ENCODE measurements around the gene BAIAP2L2. TPM values are rescaled to one million over a fixed set of nuclear protein-coding genes. Genes with fewer than 3 reads are reported as not detected.
A peak's percentile ranks its signal among the peaks of the same experiment; 100 is the strongest.
"Not testable (repeated sequence)": the region's sequence is repeated elsewhere in the genome, so short reads cannot be mapped to it uniquely, and the experiment has no call there.

Gene BAIAP2L2, protein sequence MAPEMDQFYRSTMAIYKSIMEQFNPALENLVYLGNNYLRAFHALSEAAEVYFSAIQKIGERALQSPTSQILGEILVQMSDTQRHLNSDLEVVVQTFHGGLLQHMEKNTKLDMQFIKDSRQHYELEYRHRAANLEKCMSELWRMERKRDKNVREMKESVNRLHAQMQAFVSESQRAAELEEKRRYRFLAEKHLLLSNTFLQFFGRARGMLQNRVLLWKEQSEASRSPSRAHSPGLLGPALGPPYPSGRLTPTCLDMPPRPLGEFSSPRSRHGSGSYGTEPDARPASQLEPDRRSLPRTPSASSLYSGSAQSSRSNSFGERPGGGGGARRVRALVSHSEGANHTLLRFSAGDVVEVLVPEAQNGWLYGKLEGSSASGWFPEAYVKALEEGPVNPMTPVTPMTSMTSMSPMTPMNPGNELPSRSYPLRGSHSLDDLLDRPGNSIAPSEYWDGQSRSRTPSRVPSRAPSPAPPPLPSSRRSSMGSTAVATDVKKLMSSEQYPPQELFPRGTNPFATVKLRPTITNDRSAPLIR
- under 1 TPM; 0.71 to 0.88 TPM for total RNA-seq

DNA sequence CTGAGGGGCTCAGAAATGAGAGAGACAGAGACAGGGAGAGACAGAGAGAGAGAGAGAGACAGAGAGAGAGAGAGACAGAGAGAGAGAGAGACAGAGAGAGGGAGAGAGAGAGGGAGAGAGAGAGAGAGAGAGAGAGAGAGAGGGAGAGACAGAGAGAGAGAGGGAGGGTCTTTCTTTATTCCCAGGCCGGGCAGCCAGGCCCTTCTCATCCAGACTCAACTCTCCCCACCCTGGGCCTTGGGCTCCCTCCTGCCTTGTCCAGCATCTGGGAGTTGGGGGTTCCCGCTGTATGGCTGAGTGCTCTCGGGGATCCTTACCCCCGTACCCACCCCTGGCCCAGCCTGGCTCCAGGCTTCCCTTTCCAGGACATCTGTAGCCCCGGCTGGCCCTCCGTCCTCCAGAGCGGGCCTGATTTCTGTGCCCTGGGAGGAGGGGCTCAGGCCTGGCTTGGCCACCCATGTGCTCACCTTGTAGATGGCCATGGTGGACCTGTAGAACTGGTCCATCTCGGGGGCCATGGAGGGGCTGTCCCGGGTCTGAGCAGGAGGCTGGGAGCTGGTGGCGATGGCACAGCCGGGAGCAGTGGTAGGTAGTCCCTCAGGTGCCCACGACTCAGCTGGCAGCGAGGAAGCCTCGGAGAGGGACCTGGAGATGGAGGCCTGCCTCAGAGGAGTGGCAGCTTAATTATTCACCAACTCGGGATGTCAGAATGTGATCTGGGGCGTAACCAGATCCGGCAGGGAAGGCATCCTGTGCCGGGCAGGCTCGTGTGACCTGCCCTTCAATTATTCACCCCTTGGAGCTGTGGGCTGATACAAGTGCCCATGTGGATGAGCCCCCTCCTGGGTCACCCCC is at the start of gene BAIAP2L2:
Gene BAIAP2L2, minus strand, starts transcription at position 677 of the 855 bp plus-strand sequence. Its CDS starts 159 bp downstream, at position 518.
- Mint-ChIP-seq H3K9me3 (ENCODE audit: low read depth) (no peaks in the 10 kb centered on the region), H3K4me3 (peak within 1 kb of the TSS; percentile 32), H3K27me3 (no peaks in the 10 kb centered on the region), H3K27ac (no peak within 1 kb of the TSS), H3K4me1 (no peaks in the 10 kb centered on the region), H3K36me3 (ENCODE audit: low read depth) (peaks cover 4% of the 10 kb centered on the region)
- intact Hi-C loops (cut with DNase I, micrococcal nuclease): no loop called here
- no peak for DNase-seq
- ChIA-PET POLR2A (no interaction called here), CTCF (interaction anchor here (0.5 kb wide), 1 partner anchor 458 kb away, joined by 3 read pairs; no protein-coding TSS in a partner anchor)
- no peak for ATAC-seq

DNA sequence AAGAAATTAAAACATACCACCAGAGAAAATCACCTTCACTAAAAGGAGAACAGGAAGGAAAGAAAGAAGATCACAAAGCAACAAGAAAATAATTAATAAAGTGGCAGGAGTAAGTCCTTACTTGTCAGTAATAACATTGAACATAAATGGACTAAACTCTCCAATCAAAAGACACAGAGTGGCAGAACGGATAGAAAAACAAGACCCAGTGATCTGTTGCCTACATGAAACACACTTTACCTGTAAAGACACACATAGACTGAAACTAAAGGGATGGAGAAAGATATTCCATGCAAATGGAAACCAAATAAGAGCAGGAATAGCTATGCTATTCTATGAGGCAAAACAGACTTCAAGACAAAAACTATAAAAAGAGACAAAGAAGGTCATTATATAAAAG is 45.2 kb upstream of the BAIAP2L2 start:
- ATAC-seq (no peak), DNase-seq (no peak)
- H3K4me1 Mint-ChIP-seq: no peaks in the 10 kb centered on the region
- intact Hi-C loops (cut with DNase I, micrococcal nuclease): no loop called here
- H3K27ac Mint-ChIP-seq: no peak overlapping the region
- H3K36me3 Mint-ChIP-seq (ENCODE audit: low read depth): peaks cover 4% of the 10 kb centered on the region
- H3K27me3 Mint-ChIP-seq: no peaks in the 10 kb centered on the region
- ChIA-PET POLR2A (no interaction called here), CTCF (no interaction called here)
- no peak overlapping the region for H3K4me3 Mint-ChIP-seq
- H3K9me3 Mint-ChIP-seq (ENCODE audit: low read depth): no peaks in the 10 kb centered on the region

DNA sequence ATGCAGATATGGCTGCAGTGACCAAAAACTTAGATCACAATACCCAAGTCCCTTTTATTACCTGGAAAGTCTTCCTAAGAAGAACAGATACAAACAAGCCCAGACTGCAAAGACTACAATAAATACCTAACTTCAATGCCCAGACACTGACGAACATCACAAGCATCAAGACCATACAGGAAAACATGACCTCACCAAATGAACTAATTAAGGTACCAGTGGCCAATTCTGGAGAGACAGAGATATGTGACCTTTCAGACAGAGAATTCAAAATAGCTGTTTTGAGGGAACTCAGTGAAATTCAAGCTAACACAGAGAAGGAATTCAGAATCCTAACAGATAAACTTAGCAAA is 44.1 kb upstream of the BAIAP2L2 start:
- H3K27me3 Mint-ChIP-seq; H3K4me1 Mint-ChIP-seq; ATAC-seq; intact Hi-C loops (cut with DNase I, micrococcal nuclease); H3K4me3 Mint-ChIP-seq; H3K36me3 Mint-ChIP-seq (ENCODE audit: low read depth); POLR2A ChIA-PET; H3K9me3 Mint-ChIP-seq (ENCODE audit: low read depth); DNase-seq; H3K27ac Mint-ChIP-seq; CTCF ChIA-PET: not testable (repeated sequence)

DNA sequence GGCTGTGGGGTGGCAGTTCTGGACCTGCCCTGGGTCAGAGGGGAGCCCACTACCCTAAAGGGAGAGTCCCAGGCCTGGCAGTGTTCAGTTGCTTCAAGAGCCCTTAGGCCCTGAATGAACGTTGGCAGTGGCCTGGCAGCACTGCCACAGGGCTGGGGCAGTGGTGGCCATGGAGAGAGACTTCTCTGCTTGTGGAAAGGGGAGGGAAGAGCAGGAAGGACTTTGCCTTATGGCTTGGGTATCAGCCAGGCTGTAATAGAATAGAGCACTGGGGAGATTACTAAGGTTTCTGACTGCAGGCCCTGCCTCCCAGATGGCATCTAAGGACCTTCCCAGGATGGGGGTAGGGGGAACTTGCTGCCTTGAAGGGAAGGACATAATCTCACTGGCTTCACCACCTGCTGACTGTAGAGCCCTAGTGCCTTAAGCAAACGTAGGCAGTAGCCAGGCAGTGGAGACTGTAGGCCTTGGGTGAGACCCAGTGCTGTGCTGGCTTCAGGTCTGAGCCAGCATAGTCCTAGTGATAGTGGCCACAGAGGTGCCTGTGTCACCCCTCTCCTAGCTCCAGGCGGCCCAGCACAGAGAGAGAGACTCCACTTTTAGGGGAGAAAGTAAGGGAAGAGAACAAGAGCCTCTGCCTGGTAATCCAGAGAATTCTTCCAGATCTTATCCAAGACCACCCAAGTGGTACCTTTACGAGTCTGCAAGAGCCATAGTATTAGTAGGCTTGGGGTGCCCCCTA is 43.5 kb upstream of the BAIAP2L2 start:
- ATAC-seq: no peak
- DNase-seq: no peak
- intact Hi-C loops (cut with DNase I, micrococcal nuclease): no loop called here
- ChIA-PET POLR2A (no interaction called here), CTCF (no interaction called here)
- Mint-ChIP-seq H3K27me3 (no peaks in the 10 kb centered on the region), H3K9me3 (ENCODE audit: low read depth) (no peaks in the 10 kb centered on the region), H3K4me3 (no peak overlapping the region), H3K27ac (no peak overlapping the region), H3K4me1 (no peaks in the 10 kb centered on the region), H3K36me3 (ENCODE audit: low read depth) (peaks cover 5% of the 10 kb centered on the region)

DNA sequence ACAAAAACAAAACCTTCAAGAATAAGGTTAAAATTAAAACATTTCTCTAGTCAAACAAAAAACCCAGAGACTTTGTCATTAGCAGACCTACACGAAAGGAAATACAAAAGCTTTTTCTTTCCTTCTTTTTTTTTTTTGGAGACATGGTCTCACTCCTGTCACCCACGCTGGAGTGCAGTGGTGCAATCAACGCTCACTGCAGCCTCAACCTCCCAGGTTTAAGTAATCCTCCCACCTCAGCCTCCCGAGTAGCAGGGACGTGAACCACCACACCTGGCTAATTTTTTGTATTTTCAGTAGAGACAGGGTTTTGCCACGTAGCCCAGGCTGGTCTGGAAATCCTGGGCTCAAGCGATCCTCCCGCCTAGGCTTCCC is 40.6 kb upstream of the BAIAP2L2 start:
- intact Hi-C loops (cut with DNase I, micrococcal nuclease): no loop called here
- no peak for ATAC-seq
- no peaks in the 10 kb centered on the region for H3K27me3 Mint-ChIP-seq
- DNase-seq: no peak
- POLR2A ChIA-PET: no interaction called here
- CTCF ChIA-PET: no interaction called here
- peaks cover 12% of the 10 kb centered on the region for H3K4me1 Mint-ChIP-seq
- H3K36me3 Mint-ChIP-seq (ENCODE audit: low read depth): peaks cover 3% of the 10 kb centered on the region
- no peak overlapping the region for H3K4me3 Mint-ChIP-seq
- no peaks in the 10 kb centered on the region for H3K9me3 Mint-ChIP-seq (ENCODE audit: low read depth)
- no peak overlapping the region for H3K27ac Mint-ChIP-seq

DNA sequence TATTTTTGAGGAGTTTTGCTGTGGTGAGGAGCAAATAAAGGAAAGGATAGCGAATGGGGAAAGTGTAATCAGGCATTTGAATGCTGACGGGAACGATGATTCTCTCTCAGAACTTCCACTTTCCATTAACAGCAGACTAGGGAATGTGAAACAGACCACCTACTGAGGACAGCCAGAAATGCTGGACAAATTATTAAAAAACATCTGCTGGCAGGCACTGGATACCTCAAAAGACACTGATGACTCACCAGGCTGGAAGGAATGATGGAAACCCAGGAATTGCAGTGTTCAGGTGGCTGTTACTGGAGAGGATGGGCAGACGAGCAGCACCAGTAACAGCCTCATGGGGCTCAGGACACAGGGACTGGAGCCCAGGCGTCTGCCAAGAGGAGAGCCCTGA is 37.8 kb upstream of the BAIAP2L2 start:
- ChIA-PET POLR2A (no interaction called here), CTCF (no interaction called here)
- Mint-ChIP-seq H3K9me3 (ENCODE audit: low read depth) (no peaks in the 10 kb centered on the region), H3K36me3 (ENCODE audit: low read depth) (peaks cover 6% of the 10 kb centered on the region), H3K27ac (peak overlapping the region; percentile 20), H3K4me3 (no peak overlapping the region), H3K27me3 (no peaks in the 10 kb centered on the region), H3K4me1 (peaks cover 14% of the 10 kb centered on the region)
- DNase-seq: no peak
- ATAC-seq: no peak
- intact Hi-C loops (cut with DNase I, micrococcal nuclease): no loop called here

DNA sequence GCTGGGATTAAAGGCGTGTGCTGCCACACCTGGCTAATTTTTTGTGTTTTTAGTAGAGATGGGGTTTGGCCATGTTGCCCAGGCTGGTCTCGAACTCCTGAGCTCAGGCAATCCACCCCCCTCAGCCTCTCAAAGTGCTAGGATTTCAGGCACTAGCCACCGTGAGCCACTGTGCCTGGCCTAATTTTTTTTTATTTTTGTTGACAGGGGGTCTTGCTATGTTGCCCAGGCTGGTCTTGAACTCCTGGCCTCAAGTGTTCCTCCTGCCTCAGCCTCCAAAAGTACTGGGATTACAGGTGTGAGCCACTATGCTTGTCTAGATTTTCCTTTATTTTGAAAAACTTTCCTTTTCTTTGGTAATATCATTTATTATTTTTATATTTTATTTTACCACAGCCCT is 35.7 kb upstream of the BAIAP2L2 start:
- H3K4me3 Mint-ChIP-seq; H3K27me3 Mint-ChIP-seq; POLR2A ChIA-PET; H3K9me3 Mint-ChIP-seq (ENCODE audit: low read depth); H3K36me3 Mint-ChIP-seq (ENCODE audit: low read depth); intact Hi-C loops (cut with DNase I, micrococcal nuclease); DNase-seq; ATAC-seq; H3K27ac Mint-ChIP-seq: not testable (repeated sequence)
- H3K4me1 Mint-ChIP-seq: peaks cover 16% of the 10 kb centered on the region
- CTCF ChIA-PET: interaction anchor here (0.6 kb wide), 1 partner anchor 1103 kb away, joined by 3 read pairs; no protein-coding TSS in a partner anchor

DNA sequence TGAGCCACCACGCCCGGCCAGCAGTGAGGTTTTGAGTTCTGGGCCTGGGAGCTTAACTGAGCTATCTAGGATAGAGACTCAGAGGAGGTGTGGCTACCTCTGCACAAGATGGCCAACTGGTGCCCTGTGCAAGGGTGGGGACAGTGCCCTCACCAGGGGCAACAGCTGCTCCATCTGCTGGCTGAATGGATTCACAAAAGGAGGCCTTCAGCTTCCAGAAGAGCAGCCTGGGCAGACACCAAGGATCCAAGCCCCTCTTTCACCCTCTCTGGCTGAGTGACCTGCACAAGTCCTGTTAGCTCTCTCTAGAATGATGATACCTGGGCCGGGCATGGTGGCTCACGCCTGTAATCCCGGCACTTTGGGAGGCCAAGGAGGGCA is 33.5 kb upstream of the BAIAP2L2 start:
- Mint-ChIP-seq H3K4me3 (no peak overlapping the region), H3K27me3 (no peaks in the 10 kb centered on the region), H3K27ac (no peak overlapping the region), H3K4me1 (peaks cover 16% of the 10 kb centered on the region), H3K9me3 (ENCODE audit: low read depth) (no peaks in the 10 kb centered on the region), H3K36me3 (ENCODE audit: low read depth) (peaks cover 7% of the 10 kb centered on the region)
- no peak for DNase-seq
- ATAC-seq: no peak
- intact Hi-C loops (cut with DNase I, micrococcal nuclease): no loop called here
- POLR2A ChIA-PET: no interaction called here
- CTCF ChIA-PET: interaction anchor here (0.6 to 1.2 kb wide), 2 partner anchors 23 to 44 kb away, joined by 3 to 4 read pairs; no protein-coding TSS in a partner anchor

DNA sequence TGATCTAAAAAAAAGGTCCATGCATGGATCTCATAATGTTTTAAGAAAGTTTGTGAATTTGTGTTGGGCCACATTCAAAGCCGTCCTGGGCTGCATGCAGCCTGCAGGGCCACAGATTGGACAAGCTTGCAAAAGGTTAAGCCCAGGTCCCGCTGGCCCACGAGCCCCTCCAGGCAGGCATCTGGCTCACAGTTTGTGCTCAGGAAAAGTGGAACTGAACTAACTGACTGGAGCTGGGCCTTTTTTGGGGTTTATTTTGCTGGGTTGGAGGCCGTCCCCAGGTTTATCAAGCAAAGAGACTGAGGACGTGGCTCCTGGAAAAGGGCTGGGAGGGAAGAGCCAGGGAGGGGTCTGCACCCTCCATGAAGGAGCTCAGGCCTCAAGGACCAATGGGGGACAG is 32.1 kb upstream of the BAIAP2L2 start:
- ChIA-PET CTCF (interaction anchor here (1.0 kb wide), 1 partner anchor 28 kb away, joined by 3 read pairs; no protein-coding TSS in a partner anchor), POLR2A (no interaction called here)

DNA sequence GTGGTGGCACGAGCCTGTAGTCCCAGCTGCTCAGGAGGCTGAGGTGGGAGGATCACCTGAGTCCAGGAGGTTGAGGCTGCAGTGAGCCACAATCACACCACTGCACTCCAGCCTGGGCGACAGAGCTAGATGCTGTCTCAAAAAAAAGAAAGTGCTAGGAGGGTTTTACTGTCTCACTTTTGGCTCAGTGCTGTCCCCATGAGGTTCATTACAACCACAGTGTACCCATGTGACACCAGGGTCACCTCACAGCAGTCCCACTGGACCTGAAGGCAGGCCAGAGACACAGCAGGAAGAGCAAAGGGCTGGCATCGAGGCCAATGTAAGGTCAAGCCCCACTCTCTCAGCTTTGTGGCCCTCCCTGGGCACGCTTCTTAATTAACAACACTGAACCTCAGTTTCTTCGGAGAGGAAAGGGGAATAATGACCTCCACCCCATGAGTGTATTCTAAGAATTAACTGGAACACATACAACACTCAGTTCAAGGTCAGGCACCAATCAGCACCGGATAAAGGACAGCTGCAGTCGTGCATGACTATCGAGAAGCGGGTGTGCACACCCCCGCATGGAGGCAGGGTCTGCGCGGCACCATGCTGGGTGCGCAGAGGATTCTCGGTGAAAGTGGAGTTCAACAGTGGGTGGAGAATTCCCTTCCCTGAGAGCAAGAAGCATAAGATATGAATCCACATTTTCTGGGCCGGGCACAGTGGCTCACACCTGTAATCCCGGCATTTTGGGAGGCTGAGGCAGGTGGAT is 30.9 kb upstream of the BAIAP2L2 start:
- ChIA-PET CTCF (no interaction called here), POLR2A (no interaction called here)
- Mint-ChIP-seq H3K27me3 (no peaks in the 10 kb centered on the region), H3K9me3 (ENCODE audit: low read depth) (no peaks in the 10 kb centered on the region), H3K36me3 (ENCODE audit: low read depth) (peaks cover 8% of the 10 kb centered on the region), H3K4me3 (no peak overlapping the region), H3K4me1 (peaks cover 4% of the 10 kb centered on the region), H3K27ac (no peak overlapping the region)
- DNase-seq: no peak
- no peak for ATAC-seq
- intact Hi-C loops (cut with DNase I, micrococcal nuclease): no loop called here

More for the DNA sequence above, 32.1 kb upstream of the BAIAP2L2 start:
- no peak overlapping the region for H3K27ac Mint-ChIP-seq
- H3K9me3 Mint-ChIP-seq (ENCODE audit: low read depth): no peaks in the 10 kb centered on the region
- H3K4me1 Mint-ChIP-seq: peaks cover 7% of the 10 kb centered on the region
- no peak for DNase-seq
- intact Hi-C loops (cut with DNase I, micrococcal nuclease): no loop called here
- no peak for ATAC-seq
- no peak overlapping the region for H3K4me3 Mint-ChIP-seq
- peaks cover 6% of the 10 kb centered on the region for H3K36me3 Mint-ChIP-seq (ENCODE audit: low read depth)
- no peaks in the 10 kb centered on the region for H3K27me3 Mint-ChIP-seq

DNA sequence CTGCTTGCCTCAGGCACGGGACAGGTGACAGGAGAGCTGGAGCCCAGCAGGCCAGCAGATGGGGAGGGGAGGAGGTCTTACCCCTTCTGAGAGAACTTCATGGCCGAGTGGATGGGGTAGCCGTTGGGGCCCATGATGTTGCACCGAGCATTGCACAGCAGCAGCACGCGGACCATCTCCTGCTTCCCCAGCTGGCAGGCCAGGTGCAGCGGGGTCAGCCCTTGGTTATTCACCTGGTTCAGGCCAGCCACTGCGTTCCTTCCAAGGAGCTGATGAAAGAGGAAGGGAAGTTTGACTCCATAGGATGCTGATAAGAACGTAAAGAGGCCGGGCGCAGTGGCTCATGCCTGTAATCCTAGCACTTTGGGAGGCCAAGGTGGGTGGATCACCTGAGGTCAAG is 29.4 kb upstream of the BAIAP2L2 start:
- Mint-ChIP-seq H3K4me3 (no peak overlapping the region), H3K9me3 (ENCODE audit: low read depth) (no peaks in the 10 kb centered on the region), H3K27ac (no peak overlapping the region), H3K36me3 (ENCODE audit: low read depth) (peaks cover 18% of the 10 kb centered on the region), H3K27me3 (no peaks in the 10 kb centered on the region), H3K4me1 (peaks cover 4% of the 10 kb centered on the region)
- POLR2A ChIA-PET: interaction anchor here (0.6 kb wide), 1 partner anchor 117 kb away, joined by 3 read pairs; no protein-coding TSS in a partner anchor
- CTCF ChIA-PET: interaction anchor here (0.6 kb wide), 1 partner anchor 9 kb away, joined by 3 read pairs; no protein-coding TSS in a partner anchor
- intact Hi-C loops (cut with DNase I, micrococcal nuclease): no loop called here
- DNase-seq (no peak), ATAC-seq (no peak)

All from activated CD4-positive, alpha-beta T cell treated with anti-CD3 and anti-CD28 coated beads for 36 hours (primary cell).